ENCODE data around the gene MAL.
"Not testable (repeated sequence)": the region's sequence is repeated elsewhere in the genome, so short reads cannot be mapped to it uniquely, and the experiment has no call there.

The MAL gene

DNA sequence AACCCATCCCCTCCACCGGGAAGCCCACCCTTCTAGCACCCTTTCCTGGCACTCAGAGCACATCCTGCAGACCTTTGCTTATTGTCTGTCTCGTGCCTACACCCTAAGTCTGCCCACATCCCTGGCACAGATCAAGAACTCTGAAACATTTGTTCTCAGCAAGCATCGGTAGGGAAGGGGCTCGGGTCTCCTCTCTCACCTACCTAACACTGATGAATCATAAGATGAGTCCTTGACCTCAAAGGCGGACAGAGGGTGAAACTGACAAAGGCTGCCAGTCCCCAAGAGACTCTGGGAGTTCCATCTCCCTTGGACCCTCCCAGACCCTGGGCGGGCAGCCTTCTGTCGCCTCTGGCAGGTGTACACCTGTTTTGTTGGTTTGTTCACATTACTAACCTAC is 9.3 kb downstream of the MAL start:
- DNase-seq, result no peak

GRCh38 chr2:95036596-95037383 is 11.3 kb downstream of the MAL start:
- no peak for DNase-seq

GRCh38 chr2:95037384-95037839 is 11.9 kb downstream of the MAL start:
- DNase-seq, result no peak

DNA sequence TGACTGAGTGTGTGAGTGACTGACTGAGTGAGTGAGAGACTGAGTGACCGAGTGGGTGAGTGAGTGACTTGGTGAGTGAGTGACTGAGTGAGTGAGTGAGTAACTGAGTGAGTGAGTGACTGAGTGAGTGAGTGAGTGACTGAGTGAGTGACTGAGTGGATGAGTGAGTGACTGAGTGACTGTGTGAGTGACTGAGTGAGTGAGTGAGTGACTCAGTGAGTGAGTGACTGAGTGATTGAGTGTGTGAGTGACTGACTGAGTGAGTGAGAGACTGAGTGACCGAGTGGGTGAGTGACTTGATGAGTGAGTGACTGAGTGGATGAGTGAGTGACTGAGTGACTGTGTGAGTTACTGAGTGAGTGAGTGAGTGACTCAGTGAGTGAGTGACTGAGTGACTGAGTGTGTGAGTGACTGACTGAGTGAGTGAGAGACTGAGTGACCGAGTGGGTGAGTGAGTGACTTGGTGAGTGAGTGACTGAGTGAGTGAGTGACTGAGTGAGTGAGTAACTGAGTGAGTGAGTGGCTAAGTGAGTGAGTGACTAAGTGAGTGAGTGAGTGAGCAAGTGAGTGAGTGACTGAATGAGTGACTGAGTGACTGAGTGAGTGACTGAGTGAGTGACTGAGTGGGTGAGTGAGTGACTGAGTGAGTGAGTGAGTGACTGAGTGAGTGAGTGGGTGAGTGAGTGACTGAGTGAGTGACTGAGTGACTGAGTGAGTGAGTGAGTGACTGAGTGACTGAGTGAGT is 12.5 kb downstream of the MAL start:
- DNase-seq, result not testable (repeated sequence)

DNA sequence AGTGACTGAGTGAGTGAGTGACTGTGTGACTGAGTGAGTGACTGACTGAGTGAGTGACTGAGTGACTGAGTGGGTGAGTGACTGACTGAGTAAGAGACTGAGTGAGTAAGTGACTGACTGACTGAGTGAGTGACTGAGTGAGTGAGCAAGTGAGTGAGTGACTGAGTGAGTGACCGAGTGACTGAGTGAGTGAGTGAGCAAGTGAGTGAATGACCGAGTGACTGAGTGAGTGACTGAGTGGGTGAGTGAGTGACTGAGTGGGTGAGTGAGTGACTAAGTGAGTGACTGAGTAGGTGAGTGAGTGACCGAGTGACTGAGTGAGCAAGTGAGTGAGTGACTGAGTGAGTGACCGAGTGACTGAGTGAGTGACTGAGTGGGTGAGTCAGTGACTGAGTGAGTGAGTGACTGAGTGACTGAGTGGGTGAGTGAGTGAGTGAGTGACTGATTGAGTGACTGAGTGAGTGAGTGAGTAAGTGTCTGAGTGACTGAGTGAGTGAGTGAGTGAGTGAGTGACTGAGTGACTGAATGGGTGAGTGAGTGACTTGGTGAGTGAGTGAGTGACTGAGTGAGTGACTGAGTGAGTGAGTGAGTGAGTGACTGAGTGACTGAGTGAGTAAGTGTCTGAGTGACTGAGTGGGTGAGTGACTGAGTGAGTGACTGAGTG is 13.3 kb downstream of the MAL start:
- no peak for DNase-seq

- DNase-seq, result no peak
These were observed 13.9 kb downstream of the MAL start for GRCh38 chr2:95039363-95039762.

- no peak for DNase-seq
These were observed 14.5 kb downstream of the MAL start for GRCh38 chr2:95039978-95040377.

GRCh38 chr2:95040426-95040825 is 14.9 kb downstream of the MAL start:
- no peak for DNase-seq

GRCh38 chr2:95041060-95041823 is 15.7 kb downstream of the MAL start:
- no peak for DNase-seq

DNA sequence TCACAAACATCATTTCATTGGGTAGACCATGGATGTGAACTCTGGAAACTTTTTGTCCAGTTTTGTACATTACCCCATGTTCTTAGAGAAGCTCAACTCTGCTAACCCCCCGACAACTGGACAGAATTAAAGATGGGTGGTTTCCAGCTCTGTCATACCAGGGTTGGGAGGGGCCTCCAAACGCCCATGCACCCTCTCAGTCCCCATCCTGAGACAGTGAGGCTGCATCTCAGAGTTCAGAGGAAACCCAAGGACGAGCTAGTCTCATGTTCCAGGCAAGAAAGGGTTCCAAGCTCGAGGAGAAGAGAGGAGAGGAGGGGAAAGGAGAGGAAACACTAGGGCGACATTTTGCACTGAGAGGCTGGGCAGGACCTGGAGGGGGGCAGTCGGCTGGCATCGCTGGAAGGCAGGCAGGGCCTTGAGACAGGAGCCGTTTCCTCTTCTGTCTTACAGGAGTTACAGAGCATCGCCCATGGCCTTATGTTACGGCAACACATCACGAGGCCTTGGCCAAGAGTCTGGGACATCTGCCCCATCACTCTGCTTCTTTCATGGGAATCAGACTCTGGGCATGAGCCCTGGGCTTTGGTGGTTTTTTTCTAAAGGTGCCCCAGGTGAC is 16.4 kb downstream of the MAL start:
- DNase-seq, result no peak

DNA sequence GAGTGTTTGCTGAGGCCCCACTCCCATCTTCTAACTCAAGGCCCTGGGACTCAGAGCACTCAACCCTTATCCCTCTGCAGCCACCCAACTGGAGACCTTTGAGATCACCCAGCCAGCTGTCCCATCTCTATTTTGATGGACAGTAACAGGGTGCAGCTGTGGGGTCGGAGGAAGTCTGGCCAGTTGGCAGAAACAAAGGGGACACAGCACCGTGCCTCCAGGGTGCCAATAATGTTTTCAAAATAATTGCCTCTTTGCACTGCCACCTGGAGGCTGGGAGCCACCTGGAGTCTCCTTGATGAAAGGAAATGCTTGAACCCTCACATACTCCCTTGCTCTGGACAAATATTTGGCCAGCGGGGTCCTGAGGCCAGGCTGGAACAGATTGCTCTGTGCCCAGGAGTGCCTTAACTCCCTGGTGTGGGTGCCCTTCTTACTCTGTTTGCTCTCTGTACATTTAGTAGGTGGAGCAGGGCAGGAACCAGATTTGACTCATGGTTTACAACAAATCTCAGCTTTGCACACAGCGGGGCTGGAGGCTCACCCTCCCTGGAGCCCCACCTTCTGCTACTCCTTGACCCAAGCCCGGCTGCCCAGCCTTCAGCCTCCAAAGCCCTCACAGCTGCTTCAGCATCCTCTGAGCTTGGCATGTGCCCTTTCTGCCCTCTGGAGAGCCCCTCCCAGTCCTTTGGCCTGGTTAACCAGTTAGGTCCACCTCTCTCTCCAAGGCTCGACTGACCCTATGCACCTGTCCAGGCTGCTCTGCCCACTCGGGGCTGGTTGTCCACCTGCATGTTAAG is 17.2 kb downstream of the MAL start:
- no peak for DNase-seq

- no peak for DNase-seq
These were observed 18.0 kb downstream of the MAL start for GRCh38 chr2:95043300-95044093.

DNA sequence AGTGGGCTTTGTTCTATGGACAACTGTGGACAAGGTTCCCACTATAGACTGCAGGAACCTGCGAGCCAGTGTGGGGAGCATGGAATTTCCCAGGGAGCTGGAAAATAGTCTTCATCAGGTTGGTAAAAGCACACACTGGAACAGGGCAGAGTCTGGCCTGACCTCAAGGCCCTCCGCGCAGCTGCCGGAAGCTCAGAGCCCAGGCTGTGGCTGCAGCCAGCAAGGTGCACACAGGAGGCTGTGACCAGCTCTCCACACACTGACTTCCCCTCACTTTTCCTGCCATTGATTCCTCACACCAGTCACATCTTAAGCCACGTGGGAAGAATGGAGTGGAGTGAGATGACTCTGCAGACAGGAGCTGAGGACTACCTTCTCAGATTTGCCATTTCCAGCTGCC is 19.1 kb downstream of the MAL start:
- DNase-seq, result no peak

- no peak for DNase-seq
These were observed 21.0 kb downstream of the MAL start for GRCh38 chr2:95046371-95047112.

- no peak for DNase-seq
These were observed 22.4 kb downstream of the MAL start for GRCh38 chr2:95047629-95048510.

- no peak for DNase-seq
These were observed 23.5 kb downstream of the MAL start for GRCh38 chr2:95048825-95049682.

- DNase-seq, result no peak
These were observed 24.1 kb downstream of the MAL start for GRCh38 chr2:95049683-95049955.

DNA sequence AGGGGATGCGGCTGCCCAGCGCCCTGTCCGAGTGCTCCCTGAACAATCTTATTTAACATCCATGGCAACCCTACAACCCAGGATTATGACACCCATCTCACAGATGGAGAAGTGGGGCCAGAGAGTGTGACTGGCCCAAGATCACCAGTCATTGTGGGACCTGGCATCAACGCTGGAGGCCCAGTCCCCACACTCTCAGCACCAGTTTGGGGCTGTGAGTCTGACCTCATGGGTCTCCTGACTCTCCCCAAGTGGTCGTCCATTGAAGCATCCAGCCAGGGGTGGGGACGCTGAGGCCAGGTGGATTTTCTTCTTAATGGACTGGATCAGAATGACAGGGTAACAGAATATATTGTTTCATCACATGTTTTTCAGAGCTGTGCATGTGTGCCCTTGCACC is 24.5 kb downstream of the MAL start:
- DNase-seq, result no peak

Data from amniotic stem cell (primary cell).